Measurements from ENCODE around the gene WNT6.
A peak's percentile ranks its signal among the peaks of the same experiment; 100 is the strongest.

WNT6 gene

GRCh38 chr2:218857371-218858137 lies 2.1 kb upstream of the WNT6 start:
- no peak for DNase-seq (ENCODE audit: low spot score)

DNA sequence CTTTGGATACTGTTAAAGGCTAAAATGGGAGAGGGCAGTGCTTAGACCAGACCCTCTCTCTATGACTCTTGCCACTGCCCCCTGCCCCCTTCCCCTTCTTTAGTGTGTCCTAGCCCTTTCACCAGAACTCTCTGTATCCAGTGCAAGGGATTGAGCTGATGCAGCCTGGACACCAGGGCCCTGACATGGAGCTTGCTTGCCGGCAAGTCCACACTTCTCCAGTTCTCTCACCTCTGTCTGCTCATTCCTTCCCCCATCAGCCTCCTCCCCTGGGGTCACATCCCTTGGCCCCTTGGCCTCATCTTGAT lies 1.5 kb upstream of the WNT6 start:
- no peak for DNase-seq (ENCODE audit: low spot score)

- no peak for DNase-seq (ENCODE audit: low spot score)
Observed at GRCh38 chr2:218858671-218859555, 692 bp upstream of the WNT6 start.

DNA sequence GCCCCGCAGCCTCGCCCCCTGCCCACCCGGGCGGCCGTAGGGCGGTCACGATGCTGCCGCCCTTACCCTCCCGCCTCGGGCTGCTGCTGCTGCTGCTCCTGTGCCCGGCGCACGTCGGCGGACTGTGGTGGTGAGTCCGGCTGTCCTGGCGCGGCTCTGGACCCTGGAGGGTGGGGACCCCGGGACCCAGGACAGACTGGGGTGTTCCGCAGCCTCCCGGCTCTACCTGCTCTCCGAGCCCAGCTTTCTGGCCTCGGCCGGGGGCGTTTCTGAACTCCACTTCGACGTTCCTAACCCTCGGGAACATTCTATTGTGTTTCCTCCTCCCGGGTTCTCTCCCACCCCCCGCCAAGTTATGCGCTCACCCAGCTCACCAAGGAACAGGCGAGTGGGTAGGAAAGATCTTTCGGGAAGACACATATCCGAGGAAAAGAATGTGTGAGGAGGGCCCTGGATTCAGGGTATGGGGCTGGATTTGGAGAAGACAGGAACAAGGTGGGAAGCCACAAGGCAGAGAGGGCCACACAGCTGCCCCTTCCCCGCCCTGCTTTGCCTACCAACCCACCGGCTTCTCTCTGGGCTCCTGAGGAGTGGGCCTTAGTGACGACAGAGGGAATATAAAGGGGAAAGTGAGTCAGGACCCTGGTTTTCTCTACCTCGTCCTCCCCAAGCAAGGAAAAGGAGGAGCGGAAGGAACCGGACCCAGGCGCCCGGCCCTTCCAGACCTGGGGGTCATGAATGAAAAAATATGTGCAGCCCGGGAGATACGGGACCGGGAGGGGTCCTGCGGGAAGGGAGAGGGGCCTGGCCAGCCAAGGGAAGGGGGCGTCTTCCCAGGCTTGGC lies 605 bp downstream of the WNT6 start:
- no peak for DNase-seq (ENCODE audit: low spot score)

- DNase-seq (ENCODE audit: low spot score): no peak
Observed at GRCh38 chr2:218860950-218861381, 1.4 kb downstream of the WNT6 start.

DNA sequence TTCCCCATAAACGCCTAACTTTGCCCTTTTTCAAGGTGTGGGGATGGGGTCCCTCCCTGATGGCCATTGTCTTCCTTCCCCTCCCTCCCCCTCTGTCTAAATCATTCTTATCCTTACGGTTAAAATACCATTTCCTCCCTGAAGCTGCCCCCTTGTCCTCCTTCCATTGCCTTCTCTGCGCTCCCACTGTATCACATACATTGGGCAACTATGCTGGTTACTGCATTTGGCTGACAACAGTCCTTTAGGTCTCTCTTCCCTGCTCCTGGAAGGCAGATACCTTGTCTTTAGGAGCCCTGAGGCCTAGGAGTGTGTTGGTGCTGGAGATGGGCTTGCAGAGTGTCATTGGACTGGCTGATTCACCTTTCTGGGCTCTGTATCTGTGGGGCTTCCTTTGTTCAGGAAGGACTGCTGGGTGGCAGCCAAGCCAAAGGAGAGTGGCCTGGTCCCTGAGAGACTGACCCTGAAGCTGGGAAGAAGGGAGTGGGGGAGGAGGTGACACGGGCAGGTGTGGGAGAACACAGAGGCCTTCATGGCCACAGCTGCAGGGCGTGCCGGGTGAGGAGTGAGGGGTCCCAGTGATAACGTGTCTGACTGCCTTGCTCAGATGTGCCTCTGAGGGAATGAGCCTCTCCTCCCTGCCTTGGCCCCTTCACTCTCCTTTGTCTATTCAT lies 2.2 kb downstream of the WNT6 start:
- DNase-seq (ENCODE audit: low spot score): no peak

GRCh38 chr2:218863021-218863520 lies 3.5 kb downstream of the WNT6 start:
- no peak for DNase-seq (ENCODE audit: low spot score)

- DNase-seq (ENCODE audit: low spot score): no peak
Observed at GRCh38 chr2:218865396-218865795, 5.8 kb downstream of the WNT6 start.

GRCh38 chr2:218865999-218866398 lies 6.4 kb downstream of the WNT6 start:
- DNase-seq (ENCODE audit: low spot score): no peak

DNA sequence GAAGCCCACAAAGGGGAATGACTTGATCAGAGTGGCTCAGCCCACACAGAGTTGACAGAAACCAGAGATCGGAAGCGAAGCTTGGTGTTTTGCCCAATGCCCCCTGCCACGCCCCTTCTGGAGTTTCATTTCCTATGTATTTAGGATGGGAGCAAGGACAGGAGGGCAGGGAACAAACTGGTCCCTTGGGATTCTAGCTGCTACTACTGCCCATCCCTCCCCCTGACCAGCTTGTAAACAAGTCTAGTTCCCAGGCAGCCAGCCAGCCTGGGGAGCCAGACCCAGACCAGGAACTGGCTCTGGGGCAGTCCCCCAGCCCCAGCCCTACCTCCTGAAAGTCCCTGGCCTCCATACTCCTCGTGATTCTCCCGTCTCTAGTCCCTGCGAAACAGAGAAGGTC lies 8.3 kb downstream of the WNT6 start:
- no peak for DNase-seq (ENCODE audit: low spot score)

DNA sequence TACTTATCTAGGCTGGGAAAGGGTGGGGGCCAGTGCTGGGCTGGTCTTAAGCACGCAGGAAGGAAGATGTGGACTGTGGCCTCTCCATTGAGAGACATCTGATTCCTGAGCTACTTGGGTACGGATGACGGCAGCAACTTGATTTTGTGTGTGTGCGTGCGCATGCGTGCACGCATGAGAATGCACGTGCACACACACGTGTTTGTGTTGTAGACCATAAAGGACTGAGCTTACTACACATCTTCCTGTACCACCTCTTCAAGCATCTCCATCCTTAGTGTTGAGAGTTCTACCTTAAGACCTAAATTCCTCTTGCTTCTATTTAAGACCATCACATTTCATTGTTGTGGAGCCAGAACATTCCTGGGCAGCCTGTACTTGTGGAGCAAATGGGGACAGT lies 9.5 kb downstream of the WNT6 start:
- DNase-seq (ENCODE audit: low spot score): no peak

GRCh38 chr2:218870984-218871344 lies 11.4 kb downstream of the WNT6 start:
- no peak for DNase-seq (ENCODE audit: low spot score)

- no peak for DNase-seq (ENCODE audit: low spot score)
Observed at GRCh38 chr2:218871345-218872302, 12.0 kb downstream of the WNT6 start.

GRCh38 chr2:218872645-218873358 lies 13.2 kb downstream of the WNT6 start:
- DNase-seq (ENCODE audit: low spot score): no peak

- no peak for DNase-seq (ENCODE audit: low spot score)
Observed at GRCh38 chr2:218873359-218874194, 14.0 kb downstream of the WNT6 start.

DNA sequence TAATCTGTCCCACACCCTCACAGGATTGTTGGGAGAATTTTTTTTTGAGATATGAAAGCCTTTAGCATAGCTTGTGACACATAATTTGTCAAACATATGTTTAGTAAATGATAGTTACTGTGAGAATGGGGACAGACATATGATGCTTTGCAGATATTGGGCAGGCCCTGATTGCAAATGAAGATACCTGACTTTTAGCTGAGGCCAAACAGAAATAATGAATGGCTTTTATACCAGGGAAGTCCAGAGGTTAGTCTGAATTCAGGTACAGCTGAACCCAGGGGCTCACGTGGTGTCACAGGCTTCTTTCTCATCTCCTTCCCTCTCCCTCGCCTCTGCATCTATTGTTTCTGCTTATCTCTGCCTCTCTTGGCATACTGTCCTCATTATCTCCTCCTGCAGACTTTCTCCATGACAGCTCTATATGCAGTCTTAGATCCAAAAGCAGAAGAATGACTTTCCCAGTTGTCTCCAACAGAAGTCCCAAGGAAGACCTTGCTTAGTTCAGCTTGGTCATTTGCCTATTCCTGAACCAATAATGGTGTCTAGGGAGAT lies 16.2 kb downstream of the WNT6 start:
- no peak for DNase-seq (ENCODE audit: low spot score)

DNA sequence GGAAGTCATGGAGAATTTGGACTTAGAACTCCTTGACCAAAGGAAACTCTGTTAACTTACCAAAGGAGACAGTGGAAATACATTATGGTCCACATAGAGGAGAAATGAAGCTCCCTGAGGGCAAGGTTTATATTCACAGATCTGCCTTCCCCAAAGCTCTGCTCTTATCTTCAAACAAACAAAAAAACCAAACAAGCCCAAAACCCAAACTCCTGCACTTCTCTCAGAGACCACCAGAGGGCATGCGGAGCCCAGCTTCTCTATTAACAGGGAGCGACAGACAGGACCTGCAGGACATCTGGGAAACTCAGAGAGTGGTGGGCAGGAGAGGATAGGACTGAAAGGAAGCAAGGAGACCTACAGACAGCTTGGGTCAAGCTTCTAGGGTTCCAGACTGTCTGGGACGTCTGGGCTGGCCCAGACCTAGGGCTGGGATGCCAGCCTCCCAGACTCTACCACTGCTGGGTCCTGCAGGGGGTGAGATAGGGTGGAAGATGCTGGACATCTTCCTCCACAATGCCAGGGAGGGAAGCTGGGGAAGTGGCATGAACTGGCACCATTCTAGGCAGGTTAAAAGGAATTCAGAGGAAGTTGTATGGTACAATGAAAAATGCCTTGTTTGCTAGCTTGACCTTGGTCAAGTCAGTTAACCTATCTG lies 17.1 kb downstream of the WNT6 start:
- peak; percentile 78 for DNase-seq (ENCODE audit: low spot score)

DNA sequence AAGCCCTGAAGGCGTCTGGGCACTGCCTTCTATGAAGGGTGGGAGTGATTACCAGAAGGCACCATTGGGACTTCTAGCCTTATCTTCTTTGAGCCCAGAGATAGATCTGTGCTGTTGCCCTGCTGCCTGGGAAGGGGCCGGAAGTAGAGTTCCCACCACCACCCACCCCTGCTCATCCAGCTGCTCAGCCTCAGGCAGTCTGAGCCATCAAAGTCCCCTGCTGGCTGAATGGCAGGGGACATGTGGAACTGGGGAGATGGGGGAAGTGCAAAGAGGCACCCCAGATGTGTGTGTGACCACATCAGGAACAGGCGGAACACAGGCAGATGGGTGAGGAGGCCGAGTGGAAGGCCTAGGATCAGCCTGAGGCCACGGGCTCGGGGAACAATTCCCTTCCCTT lies 17.7 kb downstream of the WNT6 start:
- no peak for DNase-seq (ENCODE audit: low spot score)
